A549 (cell line): Measurements from ENCODE around the gene ROPN1L. TPM values are rescaled to one million over a fixed set of nuclear protein-coding genes. Genes with fewer than 3 reads are reported as not detected.

Experiments used
- ATAC-seq, 2 experiments: fragments of 200-7000 bp in 1 of 2; fragments of >200 bp in 1 of 2; cut with Nextera tagmentation in 1 of 2; cut with Tn5 transposase in 1 of 2; 3 replicates each; pipeline versions ENCODE4 v1.8.0 to v1.9.1; 2018 to 2020; ENCODE audit warnings: mild to moderate bottlenecking in 1 of 2, moderate library complexity in 1 of 2
- CTCF ChIA-PET: fragments of 300-600 bp; sonication (Branson Sonifier 250); formaldehyde crosslinking; extraction: SDS; loops from one replicate; lab custom pipeline; 2021; ENCODE audit warnings: antibody characterized with exemption, inconsistent platforms; lab: Yijun Ruan, JAX
- POLR2A ChIA-PET: fragments of 350-600 bp; formaldehyde crosslinking; extraction: SDS; loops from one replicate; lab custom pipeline; 2021; ENCODE audit warnings: antibody characterized with exemption, inconsistent platforms; lab: Yijun Ruan, JAX
- DNase-seq, 2 experiments: peaks; one replicate each; pipeline versions ENCODE4 v3.0.0 to v3.0.0-alpha.2; 2011 to 2016; ENCODE audit warnings: low read depth in 1 of 2, low spot score in 1 of 2
- FAIRE-seq: peaks from 2 replicates; lab custom pipeline; 2011; peaks lifted over from hg19 to GRCh38; lab: Jason Lieb, UNC
- H3K27ac ChIP-seq, 2 experiments: fragments of >200 bp; sonication (Bioruptor Twin); formaldehyde crosslinking; 3 replicates each; pipeline ENCODE4 v1.5.1; 2016 to 2017
- H3K4me1 ChIP-seq: fragments of >200 bp; sonication (Bioruptor Twin); formaldehyde crosslinking; 3 replicates; pipeline ENCODE4 v1.6.1; 2016
- H3K4me2 ChIP-seq: fragments of >200 bp; sonication (Bioruptor Twin); formaldehyde crosslinking; 3 replicates; pipeline ENCODE4 v1.6.1; 2016
- H3K4me3 ChIP-seq: fragments of >200 bp; sonication (Bioruptor Twin); formaldehyde crosslinking; 3 replicates; pipeline ENCODE4 v1.5.1; 2016
- H3K9me3 ChIP-seq: fragments of >200 bp; sonication (Bioruptor Twin); formaldehyde crosslinking; 3 replicates; pipeline ENCODE4 v1.6.1; 2016
- CBX2 ChIP-seq: fragments of 200-600 bp; sonication (generic); IDR thresholded peaks from 2 replicates; pipeline ENCODE4 v1.6.1; 2016; ENCODE audit warnings: low read depth, mild to moderate bottlenecking, borderline replicate concordance
- CBX8 ChIP-seq: fragments of 200-600 bp; sonication (generic); IDR thresholded peaks from 2 replicates; pipeline ENCODE4 v1.6.1; 2016
- CEBPB ChIP-seq, 2 experiments: fragments of >200 bp in 1 of 2; sonication (Bioruptor Twin) in 1 of 2; formaldehyde crosslinking in 1 of 2; IDR thresholded peaks; 2 replicates each; pipeline ENCODE4 v1.6.1; 2012 to 2016
- CHD2 ChIP-seq: fragments of 150-350 bp; IDR thresholded peaks from 2 replicates; pipeline ENCODE4 v1.6.1; 2014; ENCODE audit warnings: low read length; ENCODE audit not compliant: partially characterized antibody
- CHD4 ChIP-seq: fragments of 200-600 bp; sonication (generic); IDR thresholded peaks from 2 replicates; pipeline ENCODE4 v1.6.1; 2016; ENCODE audit warnings: antibody characterized with exemption, mild to moderate bottlenecking, borderline replicate concordance
- FOSB ChIP-seq: fragments of 250-450 bp; sonication (Bioruptor Pico); IDR thresholded peaks from 2 replicates; pipeline ENCODE4 v1.5.0; 2020; ENCODE audit warnings: mild to moderate bottlenecking, moderate library complexity
- FOSL2 ChIP-seq, 2 experiments: fragments of 450-650 bp in 1 of 2; fragments of >200 bp in 1 of 2; sonication (Bioruptor Twin) in 1 of 2; formaldehyde crosslinking; IDR thresholded peaks; 2 replicates each; pipeline versions ENCODE4 v1.5.0 to v1.6.1; 2016 to 2020; ENCODE audit warnings: mild to moderate bottlenecking in 1 of 2, moderate library complexity in 1 of 2
- HEYL ChIP-seq: fragments of 250-450 bp; sonication (Bioruptor Pico); IDR thresholded peaks from 2 replicates; pipeline ENCODE4 v1.8.0; 2021; ENCODE audit warnings: mild to moderate bottlenecking, moderate library complexity
- HOXB5 ChIP-seq: fragments of 250-450 bp; sonication (Bioruptor Pico); IDR thresholded peaks from 2 replicates; pipeline ENCODE4 v1.5.0; 2020; ENCODE audit warnings: mild to moderate bottlenecking, moderate library complexity
- MAZ ChIP-seq: fragments of 150-350 bp; IDR thresholded peaks from 2 replicates; pipeline ENCODE4 v1.6.1; 2014; ENCODE audit warnings: antibody characterized with exemption, low read depth, low read length, borderline replicate concordance
- MYC ChIP-seq: IDR thresholded peaks from 2 replicates; pipeline ENCODE4 v1.6.1; 2012; ENCODE audit warnings: mild to moderate bottlenecking, inconsistent platforms, low read length, improper control_type of control experiment, borderline replicate concordance
- NPAS2 ChIP-seq: fragments of 250-450 bp; sonication (Bioruptor Pico); IDR thresholded peaks from 2 replicates; pipeline ENCODE4 v1.8.0; 2022; ENCODE audit warnings: mild to moderate bottlenecking, moderate library complexity, borderline replicate concordance
- NR3C1 ChIP-seq: fragments of >200 bp; sonication (Bioruptor Twin); formaldehyde crosslinking; IDR thresholded peaks from 3 replicates; pipeline ENCODE4 v1.6.1; 2017
- POLR2A ChIP-seq: IDR thresholded peaks from 2 replicates; pipeline ENCODE4 v1.6.1; 2012; ENCODE audit warnings: mild to moderate bottlenecking, low read length
- POLR2AphosphoS2 ChIP-seq: conservative IDR thresholded peaks from 2 replicates; pipeline ENCODE4 v1.6.1; 2012; ENCODE audit warnings: low read length, improper control_type of control experiment, inconsistent platforms
- RAD21 ChIP-seq, 2 experiments: fragments of >200 bp in 1 of 2; sonication (Bioruptor Twin) in 1 of 2; formaldehyde crosslinking in 1 of 2; IDR thresholded peaks in 1 of 2; conservative IDR thresholded peaks in 1 of 2; 2 replicates in 1 of 2; 3 replicates in 1 of 2; pipeline ENCODE4 v1.6.1; 2012 to 2018; ENCODE audit warnings: inconsistent platforms in 1 of 2
- RARB ChIP-seq: fragments of 250-450 bp; sonication (Bioruptor Pico); IDR thresholded peaks from 2 replicates; pipeline ENCODE4 v1.8.0; 2021; ENCODE audit warnings: mild to moderate bottlenecking, moderate library complexity
- RNF2 ChIP-seq: fragments of 200-600 bp; sonication (generic); IDR thresholded peaks from 2 replicates; pipeline ENCODE4 v1.6.1; 2016; ENCODE audit warnings: low read depth, mild to moderate bottlenecking, antibody characterized with exemption, moderate library complexity, borderline replicate concordance
- TFCP2L1 ChIP-seq: fragments of 250-450 bp; sonication (Bioruptor Pico); IDR thresholded peaks from 2 replicates; pipeline ENCODE4 v1.5.0; 2021; ENCODE audit warnings: mild to moderate bottlenecking
- ZC3H11A ChIP-seq: fragments of 450-650 bp; IDR thresholded peaks from 2 replicates; pipeline ENCODE4 v1.6.1; 2014; ENCODE audit warnings: antibody characterized with exemption, mild to moderate bottlenecking
- WGBS: methylation state at CpG from one replicate; pipeline ENCODE4 v1.1.6; 2017; ENCODE audit errors: missing lambda C conversion rate; 5-methylcytosine and 5-hydroxymethylcytosine counted together
- polyA plus RNA-seq, 4 experiments: library from polyadenylated mRNA; depleted of rRNA in 3 of 4; stranded (reverse); fragments of >200 nt; fragmentation: RNase III in 1 of 4; extraction: RNeasy Plus Mini Kit Qiagen cat#74134 plus additional on column Dnase treatment in 1 of 4; gene quantifications; 2 replicates in 3 of 4; 3 replicates in 1 of 4; pipeline ENCODE4 v1.2.3, GENCODE V29; 2011 to 2017
- TF ChIP-seq, protein P1 (sequence below): fragments of >200 bp; sonication (Bioruptor Twin); formaldehyde crosslinking; IDR thresholded peaks from 3 replicates; pipeline ENCODE4 v1.6.1; 2016

The ROPN1L gene
- polyA plus RNA-seq, 2 of the 4 experiments (the other 2 are of a cell fraction), result 0.83 to 1.4 TPM

DNA sequence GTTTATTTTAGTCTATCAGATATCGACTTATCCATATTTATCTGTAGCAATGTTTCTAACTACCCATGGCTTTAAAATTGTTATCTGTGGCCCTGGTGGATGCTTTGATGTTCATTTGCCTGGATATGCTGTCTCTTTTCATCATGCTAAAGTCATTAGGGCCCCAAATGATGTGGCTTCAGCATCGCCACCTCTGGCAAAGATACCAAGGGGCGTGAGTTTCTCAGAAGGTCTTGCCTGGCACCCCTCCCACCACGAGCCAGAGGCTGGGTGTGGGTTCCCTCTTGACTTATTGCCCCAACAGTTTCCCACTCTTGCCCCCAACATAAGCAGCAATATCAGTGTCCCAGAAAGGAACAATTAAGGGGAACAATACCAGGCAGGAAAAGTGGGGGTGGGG lies 5.4 kb downstream of the ROPN1L start (continued):
- no peak for TF ChIP-seq RNF2

DNA sequence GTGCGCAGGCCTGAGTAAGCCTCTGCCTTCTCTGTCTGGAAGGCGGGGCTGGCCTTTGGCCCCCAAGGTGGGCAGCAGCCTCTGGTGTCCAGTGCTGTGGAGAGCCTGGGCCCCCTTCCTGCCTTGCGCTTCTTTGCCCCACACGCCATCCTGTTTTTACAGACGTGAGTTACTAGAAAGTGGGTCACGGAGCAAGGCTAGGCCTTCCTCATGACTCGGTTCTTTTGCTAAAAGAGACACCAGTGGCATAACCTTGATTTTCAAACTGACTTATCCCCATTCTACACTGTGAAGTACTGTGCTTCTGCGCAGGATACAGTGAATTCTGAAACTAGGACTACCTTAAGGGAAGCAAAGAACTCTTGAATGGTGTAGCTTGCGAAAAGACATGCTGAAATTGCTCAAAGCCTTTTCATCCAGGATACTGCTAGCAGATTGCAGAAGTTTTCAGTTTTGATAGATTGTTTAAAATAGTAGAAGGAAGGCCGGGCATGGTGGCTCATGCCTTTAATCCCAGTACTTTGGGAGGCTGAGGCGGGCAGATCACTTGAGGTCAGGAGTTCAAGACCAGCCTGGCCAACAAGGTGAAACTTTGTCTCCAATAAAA lies 7.2 kb downstream of the ROPN1L start:
- H3K4me3 ChIP-seq, result no peak overlapping the region
- ATAC-seq (no peak), DNase-seq (no peak), FAIRE-seq (no peak)
- H3K27ac ChIP-seq, result no peak overlapping the region
- H3K4me2 ChIP-seq, result no peak overlapping the region
- CTCF ChIA-PET, result interaction anchor here (1.1 to 19.4 kb wide), 3 partner anchors 50 to 241 kb away, joined by 3 to 479 read pairs (median 9); no protein-coding TSS in a partner anchor
- WGBS, result 94% methylated on average over 11 of the region's 11 CpGs
- no peaks in the 10 kb centered on the region for H3K9me3 ChIP-seq
- TF ChIP-seq CBX8 (no peak), FOSL2 (IDR thresholded peaks at IDR 0.05) (no peak), FOSL2 (CRISPR knock-in tag; IDR thresholded peaks at IDR 0.05) (no peak), NPAS2 (no peak), MAZ (no peak), FOSB (CRISPR knock-in tag) (no peak), POLR2AphosphoS2 (no peak), CEBPB (IDR thresholded peaks at IDR 0.05) (no peak), NR3C1 (no peak)
- TF ChIP-seq, protein P1, sequence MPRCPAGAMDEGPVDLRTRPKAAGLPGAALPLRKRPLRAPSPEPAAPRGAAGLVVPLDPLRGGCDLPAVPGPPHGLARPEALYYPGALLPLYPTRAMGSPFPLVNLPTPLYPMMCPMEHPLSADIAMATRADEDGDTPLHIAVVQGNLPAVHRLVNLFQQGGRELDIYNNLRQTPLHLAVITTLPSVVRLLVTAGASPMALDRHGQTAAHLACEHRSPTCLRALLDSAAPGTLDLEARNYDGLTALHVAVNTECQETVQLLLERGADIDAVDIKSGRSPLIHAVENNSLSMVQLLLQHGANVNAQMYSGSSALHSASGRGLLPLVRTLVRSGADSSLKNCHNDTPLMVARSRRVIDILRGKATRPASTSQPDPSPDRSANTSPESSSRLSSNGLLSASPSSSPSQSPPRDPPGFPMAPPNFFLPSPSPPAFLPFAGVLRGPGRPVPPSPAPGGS, result no peak
- POLR2A ChIA-PET, result no interaction called here
- peaks cover 12% of the 10 kb centered on the region for H3K4me1 ChIP-seq

DNA sequence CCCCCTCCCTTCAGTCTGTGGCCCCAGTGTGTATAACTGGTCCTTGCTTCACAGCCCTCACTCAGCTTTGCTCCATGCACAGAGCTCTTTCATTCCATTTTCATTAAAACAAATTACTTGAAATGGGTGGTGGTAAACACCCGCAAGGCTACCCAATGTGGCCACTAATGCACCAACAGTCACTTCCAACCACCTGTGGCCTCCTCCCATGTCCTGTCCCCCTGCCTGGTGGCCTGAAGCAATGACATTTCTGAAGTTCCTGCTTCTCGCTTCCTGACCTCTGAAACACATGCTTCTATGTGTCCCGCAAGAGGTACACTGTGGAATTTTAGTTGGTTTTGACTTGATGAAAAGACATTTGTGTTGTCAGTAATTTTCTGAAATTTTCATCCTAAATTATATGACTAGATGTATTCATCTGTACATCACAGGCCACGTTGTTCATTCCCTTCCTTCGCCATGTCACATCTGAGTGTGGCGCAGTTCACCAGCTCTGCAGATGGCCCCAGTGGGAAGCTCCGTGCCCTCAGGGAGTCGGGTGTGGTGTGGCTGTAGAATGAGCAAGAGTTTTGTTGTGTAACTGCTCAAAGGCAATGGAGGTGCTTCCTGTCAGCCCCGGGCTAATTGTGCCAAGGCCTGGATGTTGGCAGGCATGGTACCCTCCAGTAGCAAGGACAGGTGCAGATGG lies 9.6 kb downstream of the ROPN1L start:
- Histone ChIP-seq H3K4me1 (peaks cover 35% of the 10 kb centered on the region), H3K4me2 (no peak overlapping the region), H3K4me3 (no peak overlapping the region), H3K9me3 (no peaks in the 10 kb centered on the region), H3K27ac (no peak overlapping the region)
- FAIRE-seq, result no peak
- TF ChIP-seq RAD21 (conservative IDR thresholded peaks at IDR 0.05 in 1 of 2, IDR thresholded peaks at IDR 0.05 in 1 of 2), result no peak
- no peak for TF ChIP-seq CBX2
- TF ChIP-seq MYC, result no peak
- no peak for TF ChIP-seq HEYL
- TF ChIP-seq CHD2, result no peak
- TF ChIP-seq POLR2A, result no peak
- TF ChIP-seq CHD4, result no peak
- TF ChIP-seq TFCP2L1 (CRISPR knock-in tag), result no peak
- no peak for TF ChIP-seq CBX8
- no peak for TF ChIP-seq ZC3H11A
- no peak for TF ChIP-seq HOXB5 (CRISPR knock-in tag)
- no peak for TF ChIP-seq NPAS2
- TF ChIP-seq RNF2, result no peak
- TF ChIP-seq RARB (CRISPR knock-in tag), result no peak
- ChIA-PET POLR2A (no interaction called here), CTCF (interaction anchor here (1.2 to 19.4 kb wide), 23 partner anchors 7 to 731 kb away, joined by 3 to 479 read pairs (median 7); no protein-coding TSS in a partner anchor)
- 68% methylated on average over 9 of the region's 9 CpGs for WGBS
- ATAC-seq, result no peak
- DNase-seq, result no peak
